SU-DHL-6 (cell line): Measurements from ENCODE around the gene CNTN5.

Experiments
- H2AFZ ChIP-seq: fragments of 200-600 bp; sonication (generic); 2 replicates; pipeline ENCODE4 v1.6.1; 2014; ENCODE audit warnings: low read depth, mild to moderate bottlenecking, moderate library complexity, mixed read lengths, antibody characterized with exemption, low read length; ENCODE audit not compliant: severe bottlenecking
- H3F3A ChIP-seq: fragments of 200-600 bp; shearing (Covaris generic); 2 replicates; pipeline ENCODE4 v1.6.0; 2016; ENCODE audit warnings: antibody characterized with exemption, mild to moderate bottlenecking; ENCODE audit not compliant: insufficient read depth
- H3K27ac ChIP-seq: fragments of 200-600 bp; sonication (generic); 2 replicates; pipeline ENCODE4 v1.5.1; 2016; ENCODE audit warnings: low read depth, mild to moderate bottlenecking, low read length, moderate library complexity, mixed read lengths
- H3K27me3 ChIP-seq: fragments of 200-600 bp; sonication (generic), shearing (Covaris generic); 2 replicates; pipeline ENCODE4 v1.6.0; 2014; ENCODE audit warnings: mild to moderate bottlenecking, low read length
- H3K36me3 ChIP-seq: fragments of 200-600 bp; sonication (generic); 2 replicates; pipeline ENCODE4 v1.6.1; 2014; ENCODE audit warnings: mild to moderate bottlenecking, low read length, mixed read lengths
- H3K4me2 ChIP-seq: fragments of 300-600, 200-600 bp; shearing (Covaris generic), sonication (generic); 2 replicates; pipeline ENCODE4 v1.6.0; 2014; ENCODE audit warnings: low read length, low read depth, mild to moderate bottlenecking; ENCODE audit not compliant: poor library complexity, severe bottlenecking
- H3K4me3 ChIP-seq: fragments of 200-600 bp; sonication (generic); 2 replicates; pipeline ENCODE4 v1.5.1; 2014; ENCODE audit warnings: antibody characterized with exemption, low read length, mild to moderate bottlenecking, mixed read lengths; ENCODE audit not compliant: insufficient read depth, poor library complexity, severe bottlenecking
- H3K79me2 ChIP-seq: fragments of 200-600 bp; sonication (generic); 2 replicates; pipeline ENCODE4 v1.6.1; 2014; ENCODE audit warnings: mild to moderate bottlenecking, low read length, moderate library complexity; ENCODE audit not compliant: insufficient read depth
- H3K9ac ChIP-seq: fragments of 200-600 bp; sonication (generic); 2 replicates; pipeline ENCODE4 v1.7.0; 2014; ENCODE audit warnings: mild to moderate bottlenecking, low read length
- H3K9me2 ChIP-seq: fragments of 200-600 bp; sonication (generic); replicated peaks from 2 replicates; pipeline ENCODE4 v1.6.1; 2014; ENCODE audit warnings: low read length; ENCODE audit not compliant: insufficient read depth
- H3K9me3 ChIP-seq: fragments of 200-600 bp; sonication (generic); 2 replicates; pipeline ENCODE4 v1.6.1; 2014; ENCODE audit warnings: low read length, mixed read lengths; ENCODE audit not compliant: insufficient read depth
- H4K20me1 ChIP-seq: fragments of 200-600 bp; sonication (generic); 2 replicates; pipeline ENCODE4 v1.6.1; 2014; ENCODE audit warnings: low read depth, mild to moderate bottlenecking, antibody characterized with exemption, low read length, moderate library complexity, mixed read lengths
- CTCF ChIP-seq: fragments of 200-600 bp; sonication (generic); IDR thresholded peaks from one replicate; pipeline ENCODE4 v1.5.1; 2017; ENCODE audit warnings: antibody characterized with exemption, mild to moderate bottlenecking, low read length, moderate library complexity; ENCODE audit not compliant: insufficient read depth, poor library complexity, severe bottlenecking
- EZH2phosphoT487 ChIP-seq: fragments of 200-600 bp; sonication (generic), shearing (Covaris generic); conservative IDR thresholded peaks from 2 replicates; pipeline ENCODE4 v1.6.1; 2018; ENCODE audit warnings: mild to moderate bottlenecking, antibody characterized with exemption, low read length, moderate library complexity, mixed read lengths

The CNTN5 gene

GRCh38 chr11:100188137-100188783, 1167.5 kb downstream of the CNTN5 start:
- Histone ChIP-seq H4K20me1 (no peaks in the 10 kb centered on the region), H3K9me2 (no peaks in the 10 kb centered on the region), H3K27me3 (no peaks in the 10 kb centered on the region), H3K9ac (no peak overlapping the region), H3K27ac (no peak overlapping the region), H3K36me3 (no peaks in the 10 kb centered on the region), H2AFZ (no peak overlapping the region), H3K9me3 (no peaks in the 10 kb centered on the region), H3F3A (no peaks in the 10 kb centered on the region), H3K4me2 (no peak overlapping the region), H3K79me2 (no peaks in the 10 kb centered on the region), H3K4me3 (no peak overlapping the region)
- TF ChIP-seq EZH2phosphoT487, result no peak
- TF ChIP-seq CTCF, result no peak

DNA sequence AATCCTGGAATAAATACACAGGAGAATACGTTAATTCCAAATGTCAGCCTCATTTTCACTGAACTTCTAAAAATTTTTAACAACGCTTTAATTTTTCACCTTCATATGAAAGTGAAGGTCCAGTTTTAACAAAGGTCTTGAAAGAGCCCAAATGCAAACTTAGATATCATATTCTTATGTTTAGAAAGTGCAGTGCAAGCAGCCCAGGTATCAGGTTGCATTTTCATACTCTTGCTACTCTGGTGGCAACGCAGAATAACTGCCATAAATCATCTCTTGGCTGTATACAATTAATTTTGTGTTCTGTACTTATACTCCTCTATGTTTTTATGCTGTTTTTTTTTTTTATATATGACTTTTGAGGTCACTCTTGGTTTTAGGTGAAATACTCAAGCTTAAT, 1169.6 kb downstream of the CNTN5 start:
- H3K4me3 ChIP-seq, result no peak overlapping the region
- H4K20me1 ChIP-seq, result no peaks in the 10 kb centered on the region
- no peak overlapping the region for H3K4me2 ChIP-seq
- H3K36me3 ChIP-seq, result no peaks in the 10 kb centered on the region
- TF ChIP-seq CTCF, result no peak
- TF ChIP-seq EZH2phosphoT487, result no peak
- no peaks in the 10 kb centered on the region for H3K27me3 ChIP-seq
- no peak overlapping the region for H2AFZ ChIP-seq
- no peaks in the 10 kb centered on the region for H3K79me2 ChIP-seq
- no peak overlapping the region for H3K27ac ChIP-seq
- H3F3A ChIP-seq, result no peaks in the 10 kb centered on the region
- H3K9me2 ChIP-seq, result no peaks in the 10 kb centered on the region
- H3K9me3 ChIP-seq, result no peaks in the 10 kb centered on the region
- no peak overlapping the region for H3K9ac ChIP-seq

DNA sequence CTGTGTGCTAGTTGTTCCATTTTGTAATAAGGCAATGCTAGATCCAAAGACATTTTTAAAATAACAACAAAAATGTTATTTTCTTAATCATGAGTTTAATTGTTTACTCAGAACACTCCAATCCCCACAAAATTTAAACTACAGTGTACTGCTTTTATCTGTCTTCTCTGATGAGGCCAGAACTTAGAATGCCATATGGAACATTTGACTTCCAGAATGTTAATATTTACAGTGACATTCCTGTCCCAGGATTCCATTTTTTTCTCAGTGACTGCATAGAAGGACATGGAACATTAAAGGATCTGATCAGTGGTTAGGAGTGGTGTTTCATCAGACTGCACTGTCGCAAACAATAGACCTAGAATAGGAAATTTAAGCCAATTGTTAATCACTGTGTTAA, 1171.4 kb downstream of the CNTN5 start:
- no peaks in the 10 kb centered on the region for H3F3A ChIP-seq
- H2AFZ ChIP-seq, result no peak overlapping the region
- H3K9me3 ChIP-seq, result no peaks in the 10 kb centered on the region
- H3K27me3 ChIP-seq, result no peaks in the 10 kb centered on the region
- no peak overlapping the region for H3K4me2 ChIP-seq
- TF ChIP-seq CTCF (no peak), EZH2phosphoT487 (no peak)
- H3K36me3 ChIP-seq, result no peaks in the 10 kb centered on the region
- no peak overlapping the region for H3K4me3 ChIP-seq
- no peaks in the 10 kb centered on the region for H4K20me1 ChIP-seq
- H3K27ac ChIP-seq, result no peak overlapping the region
- no peaks in the 10 kb centered on the region for H3K79me2 ChIP-seq
- no peaks in the 10 kb centered on the region for H3K9me2 ChIP-seq
- H3K9ac ChIP-seq, result no peak overlapping the region
